Activated CD4-positive, alpha-beta memory T cell treated with anti-CD3 and anti-CD28 coated beads, Interleukin-2, amount 10 ng/mL, durations not matched to agents 7 days and 5 days (primary cell): Measurements from ENCODE around the gene CDH4. TPM values are rescaled to one million over a fixed set of nuclear protein-coding genes. Genes with fewer than 3 reads are reported as not detected.

Source experiments
- CTCF ChIA-PET: fragments of 350-600 bp; sonication (Branson Sonifier 250); formaldehyde crosslinking; loops from one replicate; lab custom pipeline; 2021; ENCODE audit warnings: antibody characterized with exemption, inconsistent platforms; lab: Charles Lee
- POLR2A ChIA-PET: fragments of 350-600 bp; sonication (Branson Sonifier 250); formaldehyde crosslinking; loops from one replicate; lab custom pipeline; 2021; ENCODE audit warnings: antibody characterized with exemption; lab: Charles Lee
- DNase-seq: peaks from one replicate; pipeline ENCODE4 v3.0.0-alpha.2; 2020
- H3K27ac Mint-ChIP-seq: one replicate; pipeline ENCODE4 v1.8.0; 2021; ENCODE audit warnings: mild to moderate bottlenecking, mixed read lengths
- H3K27me3 Mint-ChIP-seq: one replicate; pipeline ENCODE4 v1.8.0; 2021; ENCODE audit warnings: mixed read lengths
- H3K36me3 Mint-ChIP-seq: one replicate; pipeline ENCODE4 v1.8.0; 2021; ENCODE audit warnings: low read depth, mixed read lengths
- H3K4me1 Mint-ChIP-seq: one replicate; pipeline ENCODE4 v1.8.0; 2021; ENCODE audit warnings: mixed read lengths
- H3K4me3 Mint-ChIP-seq: one replicate; pipeline ENCODE4 v1.8.0; 2021; ENCODE audit warnings: mild to moderate bottlenecking, mixed read lengths
- H3K9me3 Mint-ChIP-seq: one replicate; pipeline ENCODE4 v1.8.0; 2021; ENCODE audit warnings: mixed read lengths
- total RNA-seq, 2 experiments: library from RNA; stranded (reverse); gene quantifications; one replicate each; pipeline ENCODE4 v1.2.3, GENCODE V29; 2021

The CDH4 gene
- total RNA-seq, 2 experiments from 2014 or later = 0.15 to 0.20 TPM

- CTCF ChIA-PET = no interaction called here
- no peak overlapping the region for H3K27ac Mint-ChIP-seq
- DNase-seq = no peak
- H3K4me3 Mint-ChIP-seq = no peak overlapping the region
- POLR2A ChIA-PET = no interaction called here
- H3K27me3 Mint-ChIP-seq = no peaks in the 10 kb centered on the region
- no peaks in the 10 kb centered on the region for H3K9me3 Mint-ChIP-seq
- H3K4me1 Mint-ChIP-seq = no peaks in the 10 kb centered on the region
- no peaks in the 10 kb centered on the region for H3K36me3 Mint-ChIP-seq
Observed at GRCh38 chr20:61924858-61925554, 672.9 kb downstream of the CDH4 start.

GRCh38 chr20:61925555-61926252, 673.6 kb downstream of the CDH4 start:
- Mint-ChIP-seq H3K4me3 (no peak overlapping the region), H3K9me3 (no peaks in the 10 kb centered on the region), H3K27ac (no peak overlapping the region), H3K27me3 (no peaks in the 10 kb centered on the region), H3K36me3 (no peaks in the 10 kb centered on the region), H3K4me1 (no peaks in the 10 kb centered on the region)
- POLR2A ChIA-PET = no interaction called here
- no peak for DNase-seq
- CTCF ChIA-PET = no interaction called here

GRCh38 chr20:61926253-61926613, 674.2 kb downstream of the CDH4 start:
- H3K9me3 Mint-ChIP-seq = no peaks in the 10 kb centered on the region
- H3K27ac Mint-ChIP-seq = no peak overlapping the region
- no peaks in the 10 kb centered on the region for H3K4me1 Mint-ChIP-seq
- ChIA-PET CTCF (no interaction called here), POLR2A (no interaction called here)
- no peak for DNase-seq
- H3K4me3 Mint-ChIP-seq = no peak overlapping the region
- H3K27me3 Mint-ChIP-seq = no peaks in the 10 kb centered on the region
- no peaks in the 10 kb centered on the region for H3K36me3 Mint-ChIP-seq

- H3K27ac Mint-ChIP-seq = no peak overlapping the region
- ChIA-PET CTCF (no interaction called here), POLR2A (interaction anchor here (0.7 kb wide), 1 partner anchor 21 kb away, joined by 3 read pairs; no protein-coding TSS in a partner anchor)
- no peaks in the 10 kb centered on the region for H3K27me3 Mint-ChIP-seq
- H3K9me3 Mint-ChIP-seq = no peaks in the 10 kb centered on the region
- H3K4me1 Mint-ChIP-seq = no peaks in the 10 kb centered on the region
- no peaks in the 10 kb centered on the region for H3K36me3 Mint-ChIP-seq
- no peak overlapping the region for H3K4me3 Mint-ChIP-seq
- DNase-seq = no peak
Observed at GRCh38 chr20:61926796-61927192, 674.7 kb downstream of the CDH4 start.

- Mint-ChIP-seq H3K4me3 (no peak overlapping the region), H3K4me1 (no peaks in the 10 kb centered on the region), H3K9me3 (no peaks in the 10 kb centered on the region), H3K36me3 (no peaks in the 10 kb centered on the region), H3K27ac (no peak overlapping the region), H3K27me3 (no peaks in the 10 kb centered on the region)
- no peak for DNase-seq
- POLR2A ChIA-PET = interaction anchor here (0.7 kb wide), 1 partner anchor 22 kb away, joined by 3 read pairs; no protein-coding TSS in a partner anchor
- CTCF ChIA-PET = no interaction called here
Observed at GRCh38 chr20:61927193-61927825, 675.2 kb downstream of the CDH4 start.

- DNase-seq = no peak
- no peak overlapping the region for H3K4me3 Mint-ChIP-seq
- H3K27me3 Mint-ChIP-seq = no peaks in the 10 kb centered on the region
- H3K4me1 Mint-ChIP-seq = no peaks in the 10 kb centered on the region
- no peaks in the 10 kb centered on the region for H3K36me3 Mint-ChIP-seq
- CTCF ChIA-PET = no interaction called here
- no peak overlapping the region for H3K27ac Mint-ChIP-seq
- POLR2A ChIA-PET = no interaction called here
- H3K9me3 Mint-ChIP-seq = no peaks in the 10 kb centered on the region
Observed at GRCh38 chr20:61927826-61928541, 675.9 kb downstream of the CDH4 start.

- DNase-seq = no peak
- CTCF ChIA-PET = no interaction called here
- Mint-ChIP-seq H3K36me3 (no peaks in the 10 kb centered on the region), H3K27ac (no peak overlapping the region), H3K27me3 (no peaks in the 10 kb centered on the region), H3K4me1 (no peaks in the 10 kb centered on the region), H3K9me3 (no peaks in the 10 kb centered on the region), H3K4me3 (no peak overlapping the region)
- POLR2A ChIA-PET = no interaction called here
Observed at GRCh38 chr20:61929561-61929960, 677.5 kb downstream of the CDH4 start.

- CTCF ChIA-PET = no interaction called here
- H3K36me3 Mint-ChIP-seq = no peaks in the 10 kb centered on the region
- POLR2A ChIA-PET = no interaction called here
- H3K4me3 Mint-ChIP-seq = no peak overlapping the region
- no peaks in the 10 kb centered on the region for H3K9me3 Mint-ChIP-seq
- H3K27ac Mint-ChIP-seq = no peak overlapping the region
- no peaks in the 10 kb centered on the region for H3K27me3 Mint-ChIP-seq
- no peak for DNase-seq
- no peaks in the 10 kb centered on the region for H3K4me1 Mint-ChIP-seq
Observed at GRCh38 chr20:61929971-61930666, 678.1 kb downstream of the CDH4 start.

- no peak overlapping the region for H3K4me3 Mint-ChIP-seq
- H3K36me3 Mint-ChIP-seq = no peaks in the 10 kb centered on the region
- DNase-seq = no peak
- CTCF ChIA-PET = no interaction called here
- H3K4me1 Mint-ChIP-seq = no peaks in the 10 kb centered on the region
- H3K27ac Mint-ChIP-seq = no peak overlapping the region
- no peaks in the 10 kb centered on the region for H3K27me3 Mint-ChIP-seq
- H3K9me3 Mint-ChIP-seq = no peaks in the 10 kb centered on the region
- POLR2A ChIA-PET = no interaction called here
Observed at GRCh38 chr20:61930776-61931475, 678.9 kb downstream of the CDH4 start.

- CTCF ChIA-PET = no interaction called here
- no peak for DNase-seq
Observed at GRCh38 chr20:61931476-61932198, 679.6 kb downstream of the CDH4 start.

GRCh38 chr20:61932199-61932592, 680.1 kb downstream of the CDH4 start:
- H3K27me3 Mint-ChIP-seq = no peaks in the 10 kb centered on the region
- no peak for DNase-seq
- H3K4me3 Mint-ChIP-seq = no peak overlapping the region
- no peaks in the 10 kb centered on the region for H3K36me3 Mint-ChIP-seq
- no peak overlapping the region for H3K27ac Mint-ChIP-seq
- ChIA-PET POLR2A (no interaction called here), CTCF (no interaction called here)
- no peaks in the 10 kb centered on the region for H3K9me3 Mint-ChIP-seq
- no peaks in the 10 kb centered on the region for H3K4me1 Mint-ChIP-seq

More at GRCh38 chr20:61931476-61932198, 679.6 kb downstream of the CDH4 start:
- H3K27ac Mint-ChIP-seq = no peak overlapping the region
- no peaks in the 10 kb centered on the region for H3K27me3 Mint-ChIP-seq
- H3K36me3 Mint-ChIP-seq = no peaks in the 10 kb centered on the region
- H3K4me1 Mint-ChIP-seq = no peaks in the 10 kb centered on the region
- no peaks in the 10 kb centered on the region for H3K9me3 Mint-ChIP-seq
- H3K4me3 Mint-ChIP-seq = no peak overlapping the region
- POLR2A ChIA-PET = no interaction called here
